Smooth muscle cell (in vitro differentiated cells): ENCODE data around the gene SLX4. TPM values are rescaled to one million over a fixed set of nuclear protein-coding genes. Genes with fewer than 3 reads are reported as not detected.

ENCODE experiments used
- DNase-seq: peaks from one replicate; lab custom pipeline; 2025; ENCODE audit not compliant: unreplicated experiment; lab: John Stamatoyannopoulos, UW
- H2AFZ ChIP-seq: fragments of 200-600 bp; sonication (generic); 2 replicates; pipeline ENCODE4 v1.6.0; 2016; ENCODE audit warnings: antibody characterized with exemption, low read depth, mild to moderate bottlenecking
- H3F3A ChIP-seq: fragments of 200-600 bp; sonication (generic); 2 replicates; pipeline ENCODE4 v1.6.0; 2017; ENCODE audit warnings: antibody characterized with exemption, low read depth
- H3K27ac ChIP-seq: fragments of 200-600 bp; sonication (generic); 2 replicates; pipeline ENCODE4 v1.5.1; 2016; ENCODE audit warnings: low read depth, mild to moderate bottlenecking
- H3K27me3 ChIP-seq: fragments of 200-600 bp; sonication (generic); 2 replicates; pipeline ENCODE4 v1.6.1; 2016; ENCODE audit warnings: low read depth, mild to moderate bottlenecking
- H3K36me3 ChIP-seq: fragments of 200-600 bp; sonication (generic); 2 replicates; pipeline ENCODE4 v1.5.1; 2016; ENCODE audit warnings: low read depth
- H3K4me1 ChIP-seq: fragments of 200-600 bp; sonication (generic); 2 replicates; pipeline ENCODE4 v1.5.1; 2016; ENCODE audit warnings: low read depth
- H3K4me2 ChIP-seq: fragments of 200-600 bp; sonication (generic); 2 replicates; pipeline ENCODE4 v1.6.0; 2016; ENCODE audit warnings: mild to moderate bottlenecking
- H3K4me3 ChIP-seq: fragments of 200-600 bp; sonication (generic); 2 replicates; pipeline ENCODE4 v1.5.1; 2016; ENCODE audit warnings: mild to moderate bottlenecking
- H3K79me2 ChIP-seq: fragments of 200-600 bp; sonication (generic); 2 replicates; pipeline ENCODE4 v1.6.0; 2016; ENCODE audit warnings: low read depth, mild to moderate bottlenecking
- H3K9ac ChIP-seq: fragments of 200-600 bp; sonication (generic); 2 replicates; pipeline ENCODE4 v1.6.0; 2016; ENCODE audit warnings: low read depth
- H3K9me3 ChIP-seq: fragments of 200-600 bp; sonication (generic); replicated peaks from 2 replicates; pipeline ENCODE4 v1.5.1; 2016; ENCODE audit warnings: low read depth
- H4K20me1 ChIP-seq: fragments of 200-600 bp; sonication (generic); 2 replicates; pipeline ENCODE4 v1.6.0; 2016; ENCODE audit warnings: low read depth
- WGBS: methylation state at CpG from one replicate; pipeline ENCODE4 v1.1.7; 2016; ENCODE audit warnings: low lambda C conversion rate; 5-methylcytosine and 5-hydroxymethylcytosine counted together
- polyA plus RNA-seq: library from polyadenylated mRNA; unstranded; fragments of >200 nt; fragmentation: Nextera tagmentation; extraction: Ambion mirVana; gene quantifications from 2 replicates; pipeline ENCODE4 v1.2.1, GENCODE V29; 2016
- total RNA-seq: library from RNA; depleted of rRNA; stranded (reverse); fragments of >200 nt; gene quantifications from 2 replicates; pipeline ENCODE4 v1.2.3, GENCODE V29; 2014
- TF ChIP-seq, protein P1 (sequence below): fragments of 200-600 bp; sonication (generic); IDR thresholded peaks from 2 replicates; pipeline ENCODE4 v1.5.1; 2017; ENCODE audit warnings: borderline replicate concordance, mild to moderate bottlenecking, antibody characterized with exemption; ENCODE audit not compliant: insufficient read depth, poor library complexity, severe bottlenecking

Gene SLX4
- total and polyA plus RNA-seq, 2 experiments from 2014 or later = 3.5 to 3.6 TPM

DNA sequence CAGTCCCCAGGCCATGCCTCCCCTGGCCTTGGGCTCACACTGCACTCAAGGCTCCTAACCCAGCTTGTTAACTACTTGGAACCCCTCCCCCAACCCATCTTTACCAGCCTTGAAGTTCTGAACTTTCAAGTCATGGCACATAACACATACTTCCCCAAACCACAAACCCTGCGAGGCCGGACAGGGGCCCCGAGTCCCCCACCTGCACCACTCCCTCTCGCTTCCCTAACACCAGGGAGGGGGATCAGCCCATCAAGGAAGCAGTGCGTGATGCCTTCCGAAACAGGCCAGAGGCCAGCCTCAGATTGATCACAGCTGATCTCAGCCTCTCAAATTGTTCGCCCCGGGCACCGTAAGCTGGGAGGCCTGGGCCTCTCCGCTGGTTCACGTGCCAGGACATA is 31.2 kb downstream of the SLX4 start:
- H2AFZ ChIP-seq = no peak overlapping the region
- H4K20me1 ChIP-seq = no peaks in the 10 kb centered on the region
- H3K9me3 ChIP-seq = no peaks in the 10 kb centered on the region
- H3K9ac ChIP-seq = no peak overlapping the region
- no peak overlapping the region for H3K27ac ChIP-seq
- DNase-seq = no peak
- H3K4me3 ChIP-seq = no peak overlapping the region
- WGBS = 74% methylated on average over 11 of the region's 11 CpGs
- no peaks in the 10 kb centered on the region for H3K79me2 ChIP-seq
- H3K4me2 ChIP-seq = no peak overlapping the region
- no peaks in the 10 kb centered on the region for H3K4me1 ChIP-seq
- H3K27me3 ChIP-seq = no peaks in the 10 kb centered on the region
- H3K36me3 ChIP-seq = no peaks in the 10 kb centered on the region
- H3F3A ChIP-seq = no peaks in the 10 kb centered on the region
- TF ChIP-seq, protein P1, sequence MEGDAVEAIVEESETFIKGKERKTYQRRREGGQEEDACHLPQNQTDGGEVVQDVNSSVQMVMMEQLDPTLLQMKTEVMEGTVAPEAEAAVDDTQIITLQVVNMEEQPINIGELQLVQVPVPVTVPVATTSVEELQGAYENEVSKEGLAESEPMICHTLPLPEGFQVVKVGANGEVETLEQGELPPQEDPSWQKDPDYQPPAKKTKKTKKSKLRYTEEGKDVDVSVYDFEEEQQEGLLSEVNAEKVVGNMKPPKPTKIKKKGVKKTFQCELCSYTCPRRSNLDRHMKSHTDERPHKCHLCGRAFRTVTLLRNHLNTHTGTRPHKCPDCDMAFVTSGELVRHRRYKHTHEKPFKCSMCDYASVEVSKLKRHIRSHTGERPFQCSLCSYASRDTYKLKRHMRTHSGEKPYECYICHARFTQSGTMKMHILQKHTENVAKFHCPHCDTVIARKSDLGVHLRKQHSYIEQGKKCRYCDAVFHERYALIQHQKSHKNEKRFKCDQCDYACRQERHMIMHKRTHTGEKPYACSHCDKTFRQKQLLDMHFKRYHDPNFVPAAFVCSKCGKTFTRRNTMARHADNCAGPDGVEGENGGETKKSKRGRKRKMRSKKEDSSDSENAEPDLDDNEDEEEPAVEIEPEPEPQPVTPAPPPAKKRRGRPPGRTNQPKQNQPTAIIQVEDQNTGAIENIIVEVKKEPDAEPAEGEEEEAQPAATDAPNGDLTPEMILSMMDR = no peak

DNA sequence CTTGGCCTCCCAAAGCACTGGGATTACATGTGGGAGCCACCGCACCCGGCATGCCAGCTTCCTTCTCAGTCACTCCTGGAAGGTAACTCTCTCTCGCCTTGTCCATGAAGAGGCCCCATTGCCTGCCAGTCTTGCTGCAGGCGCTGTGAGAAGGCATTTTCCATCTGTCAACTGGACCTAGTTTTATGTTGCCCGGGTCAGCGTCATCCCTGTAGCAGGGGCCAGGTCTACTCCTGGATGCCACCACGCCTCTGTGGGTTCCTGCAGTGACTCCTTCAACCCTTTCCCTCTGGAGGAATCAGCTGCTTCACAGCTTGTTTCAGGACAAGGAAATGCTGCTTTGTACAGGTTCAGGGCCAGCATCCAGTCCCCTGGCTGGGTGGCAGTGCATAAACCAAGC is 31.6 kb downstream of the SLX4 start:
- Histone ChIP-seq H2AFZ (no peak overlapping the region), H4K20me1 (no peaks in the 10 kb centered on the region), H3K4me2 (no peak overlapping the region), H3K36me3 (no peaks in the 10 kb centered on the region), H3K79me2 (no peaks in the 10 kb centered on the region), H3K27me3 (no peaks in the 10 kb centered on the region), H3K9me3 (no peaks in the 10 kb centered on the region), H3K27ac (no peak overlapping the region), H3K9ac (no peak overlapping the region), H3F3A (no peaks in the 10 kb centered on the region), H3K4me1 (no peaks in the 10 kb centered on the region), H3K4me3 (no peak overlapping the region)
- TF ChIP-seq, protein P1 = no peak
- DNase-seq = no peak
- WGBS = 95% methylated on average over 7 of the region's 7 CpGs

DNA sequence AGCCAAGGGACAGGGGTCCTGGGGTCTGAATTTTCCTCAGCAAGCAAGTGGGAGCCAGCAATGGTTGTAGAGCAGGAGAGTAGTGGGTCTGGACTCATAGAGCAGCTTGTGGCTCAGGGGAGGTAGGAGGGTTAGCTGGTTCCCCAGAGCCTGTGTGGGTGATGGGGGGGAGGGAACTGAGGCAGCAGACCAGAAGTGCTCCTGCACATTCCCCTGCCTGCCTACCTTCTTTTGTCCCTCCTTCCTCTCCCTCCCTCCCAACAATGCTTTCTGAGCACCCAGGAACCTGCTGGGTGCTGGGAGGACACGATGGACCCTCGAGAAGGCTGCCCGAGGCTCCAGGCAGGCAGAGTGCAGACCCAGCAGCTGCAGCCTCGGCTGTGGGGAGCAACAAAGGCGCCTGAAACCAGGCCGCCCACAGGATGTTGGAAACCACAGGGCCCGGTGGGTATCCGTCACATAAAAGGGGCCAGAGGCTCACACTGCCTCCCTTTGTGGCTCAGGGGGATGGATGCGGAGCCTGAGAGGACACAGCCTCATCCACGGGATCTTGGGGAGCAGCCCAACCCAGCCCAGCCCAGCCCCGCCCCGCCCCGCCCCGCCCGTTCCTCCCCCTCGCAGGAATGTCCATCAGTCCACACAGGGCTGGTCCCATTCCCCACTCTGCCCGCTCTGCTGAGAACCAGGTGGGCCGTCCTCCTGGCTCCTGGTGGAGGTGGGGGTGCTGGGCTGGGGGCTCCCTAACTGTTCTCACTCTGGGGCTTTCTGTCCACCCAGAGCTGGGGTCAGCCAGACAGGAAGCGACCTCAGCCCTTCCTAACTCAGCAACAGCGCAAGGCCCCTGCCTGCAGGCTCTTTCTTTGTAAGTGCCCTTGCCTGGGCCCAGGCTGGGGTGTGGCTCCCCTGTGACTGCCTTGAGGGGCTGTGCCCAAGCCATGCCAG is 32.5 kb downstream of the SLX4 start:
- TF ChIP-seq, protein P1 = no peak
- Histone ChIP-seq H3K36me3 (no peaks in the 10 kb centered on the region), H3F3A (no peaks in the 10 kb centered on the region), H2AFZ (no peak overlapping the region), H4K20me1 (no peaks in the 10 kb centered on the region), H3K9me3 (no peaks in the 10 kb centered on the region), H3K27ac (no peak overlapping the region), H3K79me2 (no peaks in the 10 kb centered on the region), H3K27me3 (no peaks in the 10 kb centered on the region), H3K4me1 (no peaks in the 10 kb centered on the region), H3K4me2 (no peak overlapping the region), H3K9ac (no peak overlapping the region), H3K4me3 (no peak overlapping the region)
- WGBS = 66% methylated on average over 18 of the region's 20 CpGs
- no peak for DNase-seq
